WI38 (cell line): Measurements from ENCODE around the gene KIAA1958.

Experiments used
- H3K4me3 ChIP-seq: 2 replicates; pipeline ENCODE4 v1.5.1; 2011; ENCODE audit warnings: low read depth, mild to moderate bottlenecking, control low read depth, low read length
- TF ChIP-seq, protein P1 (sequence below): IDR thresholded peaks from 2 replicates; pipeline ENCODE4 v1.5.1; 2012; ENCODE audit warnings: low read depth, mild to moderate bottlenecking, control low read depth, low read length

The KIAA1958 gene

GRCh38 chr9:112705768-112706427, 219.3 kb downstream of the KIAA1958 start:
- TF ChIP-seq, protein P1, sequence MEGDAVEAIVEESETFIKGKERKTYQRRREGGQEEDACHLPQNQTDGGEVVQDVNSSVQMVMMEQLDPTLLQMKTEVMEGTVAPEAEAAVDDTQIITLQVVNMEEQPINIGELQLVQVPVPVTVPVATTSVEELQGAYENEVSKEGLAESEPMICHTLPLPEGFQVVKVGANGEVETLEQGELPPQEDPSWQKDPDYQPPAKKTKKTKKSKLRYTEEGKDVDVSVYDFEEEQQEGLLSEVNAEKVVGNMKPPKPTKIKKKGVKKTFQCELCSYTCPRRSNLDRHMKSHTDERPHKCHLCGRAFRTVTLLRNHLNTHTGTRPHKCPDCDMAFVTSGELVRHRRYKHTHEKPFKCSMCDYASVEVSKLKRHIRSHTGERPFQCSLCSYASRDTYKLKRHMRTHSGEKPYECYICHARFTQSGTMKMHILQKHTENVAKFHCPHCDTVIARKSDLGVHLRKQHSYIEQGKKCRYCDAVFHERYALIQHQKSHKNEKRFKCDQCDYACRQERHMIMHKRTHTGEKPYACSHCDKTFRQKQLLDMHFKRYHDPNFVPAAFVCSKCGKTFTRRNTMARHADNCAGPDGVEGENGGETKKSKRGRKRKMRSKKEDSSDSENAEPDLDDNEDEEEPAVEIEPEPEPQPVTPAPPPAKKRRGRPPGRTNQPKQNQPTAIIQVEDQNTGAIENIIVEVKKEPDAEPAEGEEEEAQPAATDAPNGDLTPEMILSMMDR: 0 out of 2 replicates have a peak, but pooled peaks have one; percentile 13
- H3K4me3 ChIP-seq: no peak overlapping the region

DNA sequence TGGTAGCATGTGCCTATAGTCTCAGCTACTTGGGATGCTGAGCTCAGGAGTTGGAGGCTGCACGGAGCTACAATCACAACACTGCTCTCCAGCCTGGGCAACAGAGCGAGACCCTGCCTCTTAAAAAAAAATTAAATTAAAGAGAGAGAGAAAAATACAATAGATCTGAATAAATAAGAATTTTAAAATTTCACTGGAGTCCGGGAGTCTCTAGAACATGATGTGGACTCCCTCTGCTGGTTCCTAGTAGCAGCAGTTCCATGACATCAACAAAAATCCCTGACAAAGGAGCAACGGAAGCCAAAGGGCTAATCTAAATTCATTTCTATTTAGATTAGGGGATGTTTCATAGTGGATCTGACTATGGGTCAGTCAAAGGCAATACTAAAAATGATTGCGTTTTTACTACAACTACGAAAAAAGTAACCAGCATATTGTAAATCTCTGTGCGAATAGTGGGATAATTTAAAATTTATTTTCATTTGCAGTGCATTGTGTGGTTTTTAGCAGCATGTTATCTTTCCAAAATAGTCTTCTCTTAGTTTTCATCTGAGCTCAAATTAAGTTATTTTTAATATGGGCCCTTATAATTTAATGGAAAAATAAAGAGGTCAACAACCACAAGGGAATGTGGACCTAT, 224.5 kb downstream of the KIAA1958 start:
- H3K4me3 ChIP-seq: no peak overlapping the region
- TF ChIP-seq, protein P1: peak; percentile 62

GRCh38 chr9:112712678-112713077, 226.1 kb downstream of the KIAA1958 start:
- no peak overlapping the region for H3K4me3 ChIP-seq
- TF ChIP-seq, protein P1: no peak

GRCh38 chr9:112717661-112718331, 231.2 kb downstream of the KIAA1958 start, which contains the start of gene INIP:
Gene INIP, minus strand, starts transcription at chr9:112718117. Its CDS starts 1,632 bp downstream, at chr9:112716485.
- TF ChIP-seq, protein P1: no peak
- H3K4me3 ChIP-seq: peak within 1 kb of the TSS; percentile 89
